ENCODE measurements around the gene CYP27C1. TPM values are rescaled to one million over a fixed set of nuclear protein-coding genes. Genes with fewer than 3 reads are reported as not detected.

CYP27C1 gene
- total and polyA plus RNA-seq, 4 donors: 0.16 to 0.42 TPM; not detected in 2

DNA sequence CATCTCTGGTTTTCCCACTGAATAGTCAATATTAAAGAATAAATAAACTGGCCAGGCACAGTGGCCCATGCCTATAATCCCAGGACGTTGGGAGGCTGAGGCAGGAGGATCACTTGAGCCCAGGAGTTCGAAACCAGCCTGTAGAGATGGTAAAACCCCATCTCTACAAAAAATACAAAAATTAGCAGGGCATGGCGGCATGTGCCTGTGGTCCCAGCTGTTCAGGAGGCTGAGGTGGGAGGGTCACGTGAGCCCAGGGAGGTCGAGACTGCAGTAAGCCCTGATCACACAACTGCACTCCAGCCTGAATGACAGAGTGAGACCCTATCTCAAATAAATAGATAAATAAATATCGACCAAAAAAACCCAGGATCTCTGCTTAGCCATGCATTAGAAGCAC lies 63.0 kb downstream of the CYP27C1 start:
- H3K4me1 ChIP-seq (ENCODE audit: control insufficient read depth in 1 of 2, insufficient read depth in 2 of 2, low read length in 2 of 2): no peaks in the 10 kb centered on the region
- no peaks in the 10 kb centered on the region for H3K27me3 ChIP-seq (ENCODE audit: control insufficient read depth in 1 of 2, insufficient read depth in 2 of 2, low read length in 1 of 2)
- H3K4me3 ChIP-seq (ENCODE audit: low read length in 2 of 2): no peak overlapping the region
- intact Hi-C loops (cut with DNase I): no loop called here
- no peak for DNase-seq
- no peak overlapping the region for H3K27ac ChIP-seq (ENCODE audit: low read depth in 1 of 2, low read length in 2 of 2)
- WGBS, 2 donors: 94 to 95% methylated on average over 6 of the region's 6 CpGs
- no peak for ATAC-seq (ENCODE audit: low FRiP score)
- H3K9me3 ChIP-seq (ENCODE audit: control insufficient read depth, low read length): no peaks in the 10 kb centered on the region
- no peaks in the 10 kb centered on the region for H3K36me3 ChIP-seq (ENCODE audit: control insufficient read depth in 1 of 2, insufficient read depth in 2 of 2, low read length in 1 of 2)

GRCh38 chr2:127155947-127156346 lies 64.2 kb downstream of the CYP27C1 start:
- H3K9me3 ChIP-seq (ENCODE audit: control insufficient read depth, low read length): no peaks in the 10 kb centered on the region
- 46 to 65% methylated on average over 2 of the region's 2 CpGs for WGBS, 2 donors
- no peaks in the 10 kb centered on the region for H3K27me3 ChIP-seq (ENCODE audit: control insufficient read depth in 1 of 2, insufficient read depth in 2 of 2, low read length in 1 of 2)
- H3K4me3 ChIP-seq (ENCODE audit: low read length in 2 of 2): no peak overlapping the region
- intact Hi-C loops (cut with DNase I): no loop called here
- no peaks in the 10 kb centered on the region for H3K4me1 ChIP-seq (ENCODE audit: control insufficient read depth in 1 of 2, insufficient read depth in 2 of 2, low read length in 2 of 2)
- ATAC-seq (ENCODE audit: low FRiP score): peak; percentile 80
- no peak overlapping the region for H3K27ac ChIP-seq (ENCODE audit: low read depth in 1 of 2, low read length in 2 of 2)
- DNase-seq: no peak
- H3K36me3 ChIP-seq (ENCODE audit: control insufficient read depth in 1 of 2, insufficient read depth in 2 of 2, low read length in 1 of 2): no peaks in the 10 kb centered on the region

DNA sequence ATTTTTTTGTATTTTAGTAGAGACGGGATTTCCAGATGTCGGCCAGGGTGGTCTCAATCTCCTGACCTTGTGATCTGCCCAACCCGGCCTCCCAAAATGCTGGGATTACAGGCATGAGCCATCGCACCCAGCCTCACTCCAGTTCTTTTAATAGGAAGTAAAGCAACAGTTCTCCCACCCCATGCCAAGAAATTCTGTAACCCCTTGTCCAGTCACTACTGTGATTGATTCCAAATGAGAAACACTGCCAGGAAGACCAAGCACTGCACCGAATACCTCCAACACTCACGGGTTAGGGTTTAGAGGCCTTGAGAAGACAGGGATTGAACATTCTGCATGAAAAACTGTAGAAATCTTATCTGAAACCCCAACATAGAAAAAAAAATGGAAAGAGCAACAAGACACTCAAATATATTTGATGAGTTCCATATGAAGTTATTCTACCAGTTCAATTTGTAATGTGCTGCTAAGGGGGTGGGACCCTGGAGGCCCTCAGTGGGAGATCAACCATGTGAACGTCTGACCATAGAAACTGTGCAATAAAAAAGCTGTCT lies 65.0 kb downstream of the CYP27C1 start:
- Histone ChIP-seq H3K27me3 (ENCODE audit: control insufficient read depth in 1 of 2, insufficient read depth in 2 of 2, low read length in 1 of 2) (no peaks in the 10 kb centered on the region), H3K36me3 (ENCODE audit: control insufficient read depth in 1 of 2, insufficient read depth in 2 of 2, low read length in 1 of 2) (no peaks in the 10 kb centered on the region), H3K4me1 (ENCODE audit: control insufficient read depth in 1 of 2, insufficient read depth in 2 of 2, low read length in 2 of 2) (no peaks in the 10 kb centered on the region), H3K27ac (ENCODE audit: low read depth in 1 of 2, low read length in 2 of 2) (no peak overlapping the region), H3K4me3 (ENCODE audit: low read length in 2 of 2) (no peak overlapping the region), H3K9me3 (ENCODE audit: control insufficient read depth, low read length) (no peaks in the 10 kb centered on the region)
- ATAC-seq (ENCODE audit: low FRiP score): peak; percentile 62
- DNase-seq: no peak
- WGBS, 2 donors: 45 to 58% methylated on average over 7 of the region's 7 CpGs
- intact Hi-C loops (cut with DNase I): no loop called here

DNA sequence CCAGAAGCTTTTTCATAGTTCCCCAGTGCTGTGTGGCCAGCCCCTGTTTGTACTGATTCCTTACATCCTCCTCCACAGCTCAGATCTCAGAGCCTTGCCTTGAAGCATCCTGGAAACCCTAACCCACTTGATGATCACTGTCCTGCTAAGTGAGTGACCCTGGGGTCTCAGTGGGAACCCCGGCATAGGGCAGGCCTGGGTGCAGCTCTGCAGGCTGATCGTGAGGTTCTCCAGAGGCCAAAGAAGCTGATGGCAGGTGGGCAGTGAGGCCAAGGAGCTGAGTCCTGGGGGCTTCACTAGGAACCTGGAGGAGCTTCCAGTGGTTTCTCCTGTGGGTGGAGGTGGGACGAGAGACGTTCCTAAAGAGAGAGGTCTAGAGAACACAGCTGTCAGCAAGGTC lies 65.7 kb downstream of the CYP27C1 start:
- WGBS, 2 donors: 89 to 93% methylated on average over 4 of the region's 4 CpGs
- H3K27me3 ChIP-seq (ENCODE audit: control insufficient read depth in 1 of 2, insufficient read depth in 2 of 2, low read length in 1 of 2): no peaks in the 10 kb centered on the region

GRCh38 chr2:127153691-127154158 lies 66.4 kb downstream of the CYP27C1 start:
- intact Hi-C loops (cut with DNase I): no loop called here
- no peaks in the 10 kb centered on the region for H3K9me3 ChIP-seq (ENCODE audit: control insufficient read depth, low read length)
- no peak overlapping the region for H3K4me3 ChIP-seq (ENCODE audit: low read length in 2 of 2)
- ATAC-seq (ENCODE audit: low FRiP score) (peak; percentile 41), DNase-seq (peak; percentile 66 to 80)
- H3K36me3 ChIP-seq (ENCODE audit: control insufficient read depth in 1 of 2, insufficient read depth in 2 of 2, low read length in 1 of 2): no peaks in the 10 kb centered on the region
- no peaks in the 10 kb centered on the region for H3K27me3 ChIP-seq (ENCODE audit: control insufficient read depth in 1 of 2, insufficient read depth in 2 of 2, low read length in 1 of 2)
- H3K4me1 ChIP-seq (ENCODE audit: control insufficient read depth in 1 of 2, insufficient read depth in 2 of 2, low read length in 2 of 2): no peaks in the 10 kb centered on the region
- H3K27ac ChIP-seq (ENCODE audit: low read depth in 1 of 2, low read length in 2 of 2): no peak overlapping the region
- whole genome bisulfite sequencing, 2 donors: 81 to 85% methylated on average over 6 of the region's 6 CpGs

More for the DNA sequence above, 65.7 kb downstream of the CYP27C1 start:
- Histone ChIP-seq H3K36me3 (ENCODE audit: control insufficient read depth in 1 of 2, insufficient read depth in 2 of 2, low read length in 1 of 2) (no peaks in the 10 kb centered on the region), H3K4me1 (ENCODE audit: control insufficient read depth in 1 of 2, insufficient read depth in 2 of 2, low read length in 2 of 2) (no peaks in the 10 kb centered on the region), H3K4me3 (ENCODE audit: low read length in 2 of 2) (no peak overlapping the region), H3K27ac (ENCODE audit: low read depth in 1 of 2, low read length in 2 of 2) (no peak overlapping the region), H3K9me3 (ENCODE audit: control insufficient read depth, low read length) (no peaks in the 10 kb centered on the region)
- no peak for DNase-seq
- intact Hi-C loops (cut with DNase I): no loop called here
- ATAC-seq (ENCODE audit: low FRiP score): no peak

GRCh38 chr2:127150996-127151395 lies 69.1 kb downstream of the CYP27C1 start:
- no peak for DNase-seq
- H3K9me3 ChIP-seq (ENCODE audit: control insufficient read depth, low read length): no peaks in the 10 kb centered on the region
- H3K4me1 ChIP-seq (ENCODE audit: control insufficient read depth in 1 of 2, insufficient read depth in 2 of 2, low read length in 2 of 2): no peaks in the 10 kb centered on the region
- H3K27me3 ChIP-seq (ENCODE audit: control insufficient read depth in 1 of 2, insufficient read depth in 2 of 2, low read length in 1 of 2): no peaks in the 10 kb centered on the region
- H3K27ac ChIP-seq (ENCODE audit: low read depth in 1 of 2, low read length in 2 of 2): no peak overlapping the region
- H3K36me3 ChIP-seq (ENCODE audit: control insufficient read depth in 1 of 2, insufficient read depth in 2 of 2, low read length in 1 of 2): no peaks in the 10 kb centered on the region
- H3K4me3 ChIP-seq (ENCODE audit: low read length in 2 of 2): no peak overlapping the region
- 97 to 100% methylated on average over 1 of the region's 1 CpG for WGBS, 2 donors
- intact Hi-C loops (cut with DNase I): no loop called here
- no peak for ATAC-seq (ENCODE audit: low FRiP score)

GRCh38 chr2:127149384-127149783 lies 70.7 kb downstream of the CYP27C1 start:
- no peak for DNase-seq
- Histone ChIP-seq H3K27me3 (ENCODE audit: control insufficient read depth in 1 of 2, insufficient read depth in 2 of 2, low read length in 1 of 2) (no peaks in the 10 kb centered on the region), H3K4me3 (ENCODE audit: low read length in 2 of 2) (no peak overlapping the region), H3K36me3 (ENCODE audit: control insufficient read depth in 1 of 2, insufficient read depth in 2 of 2, low read length in 1 of 2) (no peaks in the 10 kb centered on the region), H3K9me3 (ENCODE audit: control insufficient read depth, low read length) (no peaks in the 10 kb centered on the region), H3K4me1 (ENCODE audit: control insufficient read depth in 1 of 2, insufficient read depth in 2 of 2, low read length in 2 of 2) (no peaks in the 10 kb centered on the region), H3K27ac (ENCODE audit: low read depth in 1 of 2, low read length in 2 of 2) (no peak overlapping the region)
- 91 to 92% methylated on average over 4 of the region's 4 CpGs for WGBS, 2 donors
- intact Hi-C loops (cut with DNase I): no loop called here
- ATAC-seq (ENCODE audit: low FRiP score): no peak

DNA sequence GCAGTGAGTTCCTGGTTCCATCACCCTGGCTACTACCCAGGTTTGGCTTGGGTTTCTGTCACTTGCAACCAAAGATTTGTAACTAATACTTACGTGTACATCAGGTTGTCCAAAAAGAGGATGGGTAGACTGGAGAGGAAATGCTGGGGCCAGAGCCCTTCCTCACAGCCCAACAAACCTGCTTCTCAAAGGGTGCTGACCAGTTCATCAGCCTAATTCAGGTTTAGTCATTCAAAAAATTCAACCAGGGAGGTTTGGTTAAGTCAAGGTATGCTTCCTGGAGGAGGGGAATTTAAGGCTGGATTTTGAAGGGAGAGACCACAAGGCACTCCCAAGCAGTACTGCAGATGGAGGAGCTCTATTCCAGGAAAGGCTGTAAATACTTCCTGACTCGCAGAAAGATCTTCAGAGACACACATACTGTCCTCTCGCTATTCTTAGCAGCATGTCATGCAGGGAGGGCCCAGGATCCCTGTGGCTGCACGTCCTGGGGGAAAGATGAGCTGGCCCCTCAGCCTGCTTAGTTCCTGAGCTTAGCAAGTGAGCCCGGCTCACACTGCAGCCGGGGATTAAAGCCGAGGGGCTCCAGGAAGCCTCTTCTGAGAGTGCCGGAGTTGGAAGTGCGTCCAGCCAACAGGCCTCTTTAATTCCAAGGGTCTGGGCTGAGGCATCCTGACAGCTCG lies 73.1 kb downstream of the CYP27C1 start:
- H3K4me1 ChIP-seq (ENCODE audit: control insufficient read depth in 1 of 2, insufficient read depth in 2 of 2, low read length in 2 of 2): no peaks in the 10 kb centered on the region
- intact Hi-C loops (cut with DNase I): no loop called here
- 88 to 90% methylated on average over 10 of the region's 10 CpGs for WGBS, 2 donors
- ATAC-seq (ENCODE audit: low FRiP score) (no peak), DNase-seq (no peak)
- no peak overlapping the region for H3K4me3 ChIP-seq (ENCODE audit: low read length in 2 of 2)
- H3K27me3 ChIP-seq (ENCODE audit: control insufficient read depth in 1 of 2, insufficient read depth in 2 of 2, low read length in 1 of 2): no peaks in the 10 kb centered on the region
- H3K27ac ChIP-seq (ENCODE audit: low read depth in 1 of 2, low read length in 2 of 2): no peak overlapping the region
- H3K36me3 ChIP-seq (ENCODE audit: control insufficient read depth in 1 of 2, insufficient read depth in 2 of 2, low read length in 1 of 2): no peaks in the 10 kb centered on the region
- H3K9me3 ChIP-seq (ENCODE audit: control insufficient read depth, low read length): no peaks in the 10 kb centered on the region

- peak; percentile 33 for ATAC-seq (ENCODE audit: low FRiP score)
These were observed 73.9 kb downstream of the CYP27C1 start for GRCh38 chr2:127146071-127146725.

More at GRCh38 chr2:127146071-127146725, 73.9 kb downstream of the CYP27C1 start:
- H3K4me3 ChIP-seq (ENCODE audit: low read length in 2 of 2): no peak overlapping the region
- no peak for DNase-seq
- no peak overlapping the region for H3K27ac ChIP-seq (ENCODE audit: low read depth in 1 of 2, low read length in 2 of 2)
- H3K9me3 ChIP-seq (ENCODE audit: control insufficient read depth, low read length): no peaks in the 10 kb centered on the region
- H3K4me1 ChIP-seq (ENCODE audit: control insufficient read depth in 1 of 2, insufficient read depth in 2 of 2, low read length in 2 of 2): no peaks in the 10 kb centered on the region
- WGBS, 2 donors: 93 to 95% methylated on average over 18 of the region's 18 CpGs
- intact Hi-C loops (cut with DNase I): no loop called here
- no peaks in the 10 kb centered on the region for H3K36me3 ChIP-seq (ENCODE audit: control insufficient read depth in 1 of 2, insufficient read depth in 2 of 2, low read length in 1 of 2)
- H3K27me3 ChIP-seq (ENCODE audit: control insufficient read depth in 1 of 2, insufficient read depth in 2 of 2, low read length in 1 of 2): no peaks in the 10 kb centered on the region

Measured in aorta (tissue), 5 donors.